Activated CD4-positive, alpha-beta T cell treated with anti-CD3 and anti-CD28 coated beads, Interleukin-2, Interleukin-6, amounts not matched to agents 100 ng/mL and 50 ng/mL, durations not matched to agents 16 hours and 8 hours (primary cell): ENCODE results near the gene ALMS1.
"Not testable (repeated sequence)": the region's sequence is repeated elsewhere in the genome, so short reads cannot be mapped to it uniquely, and the experiment has no call there.

Experiments used
- DNase-seq: peaks from one replicate; pipeline ENCODE4 v3.0.0-alpha.2; 2020

ALMS1 gene

DNA sequence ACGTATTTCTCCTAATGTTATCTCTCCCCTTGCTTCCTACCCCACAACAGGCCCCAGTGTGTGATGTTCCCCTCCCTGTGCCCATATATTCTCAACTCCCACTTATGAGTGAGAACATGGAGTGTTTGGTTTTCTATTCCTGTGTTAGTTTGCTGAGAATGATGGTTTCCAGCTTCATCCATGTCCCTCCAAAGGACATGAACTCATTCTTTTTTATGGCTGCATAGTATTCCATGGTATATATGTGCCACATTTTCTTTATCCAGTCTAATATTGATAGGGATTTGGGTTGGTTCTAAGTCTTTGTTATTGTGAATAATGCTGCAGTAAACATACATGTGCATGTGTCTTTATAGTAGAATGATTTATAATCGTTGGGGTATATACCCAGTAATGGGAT, 119.2 kb downstream of the ALMS1 start:
- DNase-seq: not testable (repeated sequence)

DNA sequence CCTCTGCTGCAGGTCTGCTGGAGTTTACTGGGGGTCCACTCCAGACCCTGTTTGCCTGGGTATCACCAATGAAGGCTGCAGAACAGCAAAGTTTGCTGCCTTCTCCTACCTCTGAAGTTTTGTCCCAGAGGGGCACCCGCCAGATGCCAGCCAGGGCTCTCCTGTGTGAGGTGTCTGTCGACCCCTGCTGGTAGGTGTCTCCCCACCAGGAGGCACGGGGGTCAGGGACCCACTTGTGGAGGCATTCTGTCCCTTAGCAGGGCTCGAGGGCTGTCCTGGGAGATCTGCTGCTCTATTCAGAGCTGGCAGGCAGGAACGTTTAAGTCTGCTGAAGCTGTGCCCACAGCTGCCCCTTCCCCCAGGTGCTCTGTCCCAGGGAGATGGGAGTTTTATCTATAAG, 124.8 kb downstream of the ALMS1 start:
- DNase-seq: not testable (repeated sequence)

GRCh38 chr2:73516033-73516432, 130.4 kb downstream of the ALMS1 start:
- no peak for DNase-seq

DNA sequence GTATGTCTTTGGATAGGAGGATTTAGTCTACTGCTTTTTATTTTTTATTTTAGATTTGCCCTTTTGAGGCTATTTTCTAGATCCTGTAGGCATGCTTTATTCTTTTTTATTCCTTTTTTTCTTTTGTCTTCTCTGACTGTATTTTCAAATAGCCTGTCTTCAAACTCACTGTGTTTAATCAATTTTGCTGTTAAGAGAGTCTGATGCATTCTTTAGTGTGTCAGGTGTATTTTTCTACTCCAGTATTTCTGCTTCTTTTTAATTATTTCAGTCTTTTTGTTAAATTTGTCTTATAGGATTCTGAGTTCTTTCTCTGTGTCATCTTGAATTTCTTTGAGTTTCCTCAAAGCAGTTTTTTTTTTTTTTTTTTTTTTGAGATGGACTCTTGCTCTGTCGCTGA, 143.1 kb downstream of the ALMS1 start:
- no peak for DNase-seq

DNA sequence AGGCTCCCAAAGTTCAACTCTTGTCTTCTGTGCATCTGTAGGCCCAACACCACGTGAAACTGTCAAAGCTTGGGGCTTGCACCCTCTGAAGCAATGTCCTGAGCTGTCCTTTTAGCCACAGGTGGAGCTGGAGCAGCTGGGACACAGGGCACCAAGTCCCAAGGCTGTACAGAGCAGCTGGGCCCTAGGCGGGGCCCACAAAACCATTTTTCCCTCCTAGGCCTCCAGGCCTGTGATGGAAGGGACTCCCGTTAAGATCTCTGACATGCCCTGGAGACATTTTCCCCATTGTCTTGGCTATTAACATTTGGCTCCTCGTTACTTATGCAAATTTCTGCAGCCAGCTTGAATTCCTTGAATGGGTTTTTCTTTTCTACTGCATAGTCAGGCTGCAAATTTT, 145.1 kb downstream of the ALMS1 start:
- DNase-seq: not testable (repeated sequence)

- no peak for DNase-seq
Observed at GRCh38 chr2:73532381-73532780, 146.7 kb downstream of the ALMS1 start.

GRCh38 chr2:73536133-73536840, 150.7 kb downstream of the ALMS1 start:
- no peak for DNase-seq

- DNase-seq: not testable (repeated sequence)
Observed at GRCh38 chr2:73560875-73561274, 175.2 kb downstream of the ALMS1 start.

- DNase-seq: no peak
Observed at GRCh38 chr2:73561422-73561821, 175.8 kb downstream of the ALMS1 start.

DNA sequence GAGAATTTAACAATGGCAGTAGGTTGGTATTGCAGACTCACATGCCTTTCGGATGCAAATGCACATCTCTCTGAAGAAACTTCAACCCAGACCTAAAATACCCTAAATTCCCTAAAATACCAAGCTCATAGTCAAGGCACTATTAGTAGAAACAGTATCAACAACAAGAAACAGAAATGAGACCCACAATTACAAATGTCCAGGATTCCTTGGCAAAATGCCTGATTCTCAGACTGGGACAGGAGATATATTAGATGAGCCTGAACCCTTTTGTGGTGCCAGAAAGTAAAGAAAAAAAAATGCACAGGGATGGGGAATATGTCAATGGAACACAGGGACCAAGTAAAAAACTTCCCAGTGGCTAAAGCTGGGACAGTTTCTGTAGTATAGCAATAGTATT, 179.3 kb downstream of the ALMS1 start:
- no peak for DNase-seq

- no peak for DNase-seq
Observed at GRCh38 chr2:73566288-73566878, 180.7 kb downstream of the ALMS1 start.

DNA sequence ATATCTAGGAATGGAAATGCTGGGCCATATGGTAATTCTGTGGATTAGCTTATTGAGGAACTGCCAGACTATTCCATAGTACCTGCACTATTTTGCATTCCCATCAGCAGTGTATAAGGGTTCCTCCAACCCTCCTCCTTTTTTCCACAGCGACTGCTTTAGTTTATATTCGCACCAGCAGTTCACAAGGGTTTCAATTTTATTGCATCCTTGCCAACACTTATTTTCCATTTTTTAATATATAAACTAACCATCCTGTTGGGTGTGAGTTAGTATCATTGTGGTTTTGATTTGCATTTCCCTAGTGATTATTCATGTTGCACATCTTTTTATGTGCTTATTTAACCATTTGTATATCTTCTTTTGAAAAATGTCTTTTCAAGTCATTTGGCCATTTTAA, 189.6 kb downstream of the ALMS1 start:
- DNase-seq: no peak

- DNase-seq: peak; percentile 4
Observed at GRCh38 chr2:73582364-73582763, 196.7 kb downstream of the ALMS1 start.

GRCh38 chr2:73588177-73588576, 202.5 kb downstream of the ALMS1 start:
- DNase-seq: no peak

- DNase-seq: no peak
Observed at GRCh38 chr2:73593680-73594079, 208.0 kb downstream of the ALMS1 start.

- DNase-seq: no peak
Observed at GRCh38 chr2:73594251-73594650, 208.6 kb downstream of the ALMS1 start.

DNA sequence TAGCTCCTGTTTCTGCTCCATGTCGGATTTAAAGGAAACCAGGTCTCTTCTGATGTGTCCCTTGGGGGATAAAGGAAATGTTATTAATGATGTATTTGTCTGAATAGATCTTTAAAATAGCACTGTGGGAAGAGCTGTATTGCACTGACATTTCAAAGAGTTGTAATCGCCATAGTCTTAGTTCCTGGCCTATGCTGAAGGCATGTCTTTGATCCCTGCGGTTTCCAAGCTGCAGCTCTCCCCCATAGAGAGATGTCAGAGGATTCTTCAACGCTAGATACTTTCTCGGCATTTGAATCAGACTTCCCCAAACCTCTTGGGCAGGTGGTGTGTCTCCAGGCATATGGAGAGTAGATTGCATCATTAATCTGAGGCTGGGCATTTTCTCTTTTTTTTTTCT, 216.1 kb downstream of the ALMS1 start:
- DNase-seq: no peak

GRCh38 chr2:73603099-73603588, 217.5 kb downstream of the ALMS1 start:
- DNase-seq: peak; percentile 53

DNA sequence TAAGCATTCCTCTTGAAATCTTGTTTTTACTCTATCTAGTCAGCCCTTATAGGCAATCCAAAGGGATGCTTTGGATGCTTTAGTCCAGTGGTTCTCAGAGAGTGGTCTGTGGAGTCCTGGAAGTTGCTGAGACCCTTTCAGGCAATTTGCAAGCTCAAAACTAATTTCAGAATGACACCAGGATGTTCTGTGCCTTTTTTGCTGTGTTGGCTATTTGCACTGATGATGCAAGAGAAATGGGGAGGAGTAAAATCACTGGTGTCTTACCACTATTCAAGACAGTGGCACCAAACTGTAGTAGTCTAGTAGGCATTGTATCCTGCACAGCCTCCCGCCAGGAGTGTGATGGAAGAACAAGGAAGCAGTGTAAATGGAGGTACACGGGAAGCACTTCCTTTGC, 219.0 kb downstream of the ALMS1 start:
- peak; percentile 8 for DNase-seq

- DNase-seq: no peak
Observed at GRCh38 chr2:73610111-73610510, 224.5 kb downstream of the ALMS1 start.

GRCh38 chr2:73611193-73611592, 225.6 kb downstream of the ALMS1 start:
- DNase-seq: no peak

DNA sequence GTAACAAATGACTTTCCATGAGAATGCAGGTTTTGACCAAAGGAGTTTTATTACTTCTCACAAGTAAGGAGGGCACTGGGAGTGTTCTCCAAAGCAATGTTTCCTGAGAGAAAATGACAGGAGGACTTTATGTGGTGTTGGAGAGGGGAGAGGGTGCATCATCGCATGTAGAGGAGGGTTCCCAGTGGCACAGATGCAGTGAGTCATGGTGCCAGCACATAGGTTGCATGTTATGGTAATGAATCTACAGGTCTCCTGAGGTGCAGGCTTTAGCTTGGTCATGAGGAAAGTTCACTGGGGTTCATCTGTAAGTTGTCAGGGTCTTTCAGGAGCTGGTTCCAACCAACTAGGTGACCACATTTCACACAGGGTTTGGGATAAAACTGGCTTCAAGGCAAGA, 226.2 kb downstream of the ALMS1 start:
- DNase-seq: no peak

GRCh38 chr2:73614105-73614504, 228.5 kb downstream of the ALMS1 start:
- DNase-seq: peak; percentile 52

GRCh38 chr2:73614997-73615396, 229.4 kb downstream of the ALMS1 start:
- no peak for DNase-seq

DNA sequence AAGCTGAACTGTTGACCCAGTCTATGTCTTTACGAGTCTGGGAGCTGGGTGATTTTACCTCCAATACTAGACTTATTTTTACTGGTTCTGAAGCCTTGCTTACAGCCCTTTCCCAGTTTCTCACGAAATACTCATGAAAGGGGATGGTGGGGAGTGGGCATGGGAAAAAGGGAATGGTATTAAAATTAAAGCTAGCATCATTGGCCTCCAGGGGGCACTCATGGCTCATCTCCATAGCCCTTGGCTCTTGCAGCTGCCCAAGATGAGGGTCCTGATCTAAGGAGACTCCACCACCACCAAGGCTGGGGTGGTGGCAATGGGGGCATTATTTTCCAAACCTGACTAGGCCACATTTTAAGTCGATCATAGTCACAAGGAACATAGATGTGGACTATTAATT, 234.3 kb downstream of the ALMS1 start:
- DNase-seq: not testable (repeated sequence)
